HG03432 (cell line): ENCODE measurements around the gene UPK3BL1.
"Not testable (repeated sequence)": the region's sequence is repeated elsewhere in the genome, so short reads cannot be mapped to it uniquely, and the experiment has no call there.

Experiments
- ATAC-seq: cut with Tn5 transposase; IDR thresholded peaks from one replicate; pipeline ENCODE4 v1.9.1; 2021; ENCODE audit warnings: mild to moderate bottlenecking, moderate library complexity; ENCODE audit not compliant: unreplicated experiment

UPK3BL1 gene

GRCh38 chr7:102642691-102643090 is at the start of gene UPK3BL1:
Gene UPK3BL1 (minus strand): TSS chr7:102642791. CDS start chr7:102642741, 50 bp downstream.
- ATAC-seq: not testable (repeated sequence)

- ATAC-seq: not testable (repeated sequence)
Observed at GRCh38 chr7:102690602-102691001, 48.0 kb upstream of the UPK3BL1 start.

- ATAC-seq: peak; percentile 80
Observed at GRCh38 chr7:102689436-102690282, 47.1 kb upstream of the UPK3BL1 start.

GRCh38 chr7:102688299-102689036 is 45.9 kb upstream of the UPK3BL1 start:
- peak; percentile 77 for ATAC-seq

- not testable (repeated sequence) for ATAC-seq
Observed at GRCh38 chr7:102682560-102682959, 40.0 kb upstream of the UPK3BL1 start.

GRCh38 chr7:102680780-102681179 is 38.2 kb upstream of the UPK3BL1 start:
- not testable (repeated sequence) for ATAC-seq

GRCh38 chr7:102675545-102675944 is 33.0 kb upstream of the UPK3BL1 start:
- ATAC-seq: not testable (repeated sequence)

- not testable (repeated sequence) for ATAC-seq
Observed at GRCh38 chr7:102673447-102674067, 31.0 kb upstream of the UPK3BL1 start.

- peak; percentile 38 for ATAC-seq
Observed at GRCh38 chr7:102671956-102672307, 29.3 kb upstream of the UPK3BL1 start.

GRCh38 chr7:102671166-102671955 is 28.8 kb upstream of the UPK3BL1 start, which contains the start of gene POLR2J2:
Gene POLR2J2 (minus strand): TSS chr7:102671663. CDS start chr7:102671601, 62 bp downstream.
- ATAC-seq: peak; percentile 80

- ATAC-seq: not testable (repeated sequence)
Observed at GRCh38 chr7:102667523-102667922, 24.9 kb upstream of the UPK3BL1 start.

GRCh38 chr7:102666850-102667249 is 24.3 kb upstream of the UPK3BL1 start:
- ATAC-seq: not testable (repeated sequence)

- not testable (repeated sequence) for ATAC-seq
Observed at GRCh38 chr7:102664765-102665164, 22.2 kb upstream of the UPK3BL1 start.

GRCh38 chr7:102649924-102650323 is 7.3 kb upstream of the UPK3BL1 start, which contains the start of gene SPDYE2B:
Gene SPDYE2B (plus strand): TSS chr7:102650319. CDS start chr7:102652349, 2,030 bp downstream.
- not testable (repeated sequence) for ATAC-seq

- not testable (repeated sequence) for ATAC-seq
Observed at GRCh38 chr7:102647813-102648212, 5.2 kb upstream of the UPK3BL1 start.

- ATAC-seq: not testable (repeated sequence)
Observed at GRCh38 chr7:102643404-102643803, 813 bp upstream of the UPK3BL1 start.

GRCh38 chr7:102638848-102639247 is 3.7 kb downstream of the UPK3BL1 start:
- ATAC-seq: not testable (repeated sequence)

- not testable (repeated sequence) for ATAC-seq
Observed at GRCh38 chr7:102636956-102637355, 5.6 kb downstream of the UPK3BL1 start.

- not testable (repeated sequence) for ATAC-seq
Observed at GRCh38 chr7:102635354-102635753, 7.2 kb downstream of the UPK3BL1 start.

GRCh38 chr7:102634299-102634698 is 8.3 kb downstream of the UPK3BL1 start:
- not testable (repeated sequence) for ATAC-seq
